ENCODE results near the gene C12orf76. TPM values are rescaled to one million over a fixed set of nuclear protein-coding genes. Genes with fewer than 3 reads are reported as not detected.

C12orf76 gene
- total and polyA plus RNA-seq, 2 of the 13 experiments (the other 11 are each of a cell fraction or from before 2014, with no cell fraction given): 15.8 to 38.4 TPM

DNA sequence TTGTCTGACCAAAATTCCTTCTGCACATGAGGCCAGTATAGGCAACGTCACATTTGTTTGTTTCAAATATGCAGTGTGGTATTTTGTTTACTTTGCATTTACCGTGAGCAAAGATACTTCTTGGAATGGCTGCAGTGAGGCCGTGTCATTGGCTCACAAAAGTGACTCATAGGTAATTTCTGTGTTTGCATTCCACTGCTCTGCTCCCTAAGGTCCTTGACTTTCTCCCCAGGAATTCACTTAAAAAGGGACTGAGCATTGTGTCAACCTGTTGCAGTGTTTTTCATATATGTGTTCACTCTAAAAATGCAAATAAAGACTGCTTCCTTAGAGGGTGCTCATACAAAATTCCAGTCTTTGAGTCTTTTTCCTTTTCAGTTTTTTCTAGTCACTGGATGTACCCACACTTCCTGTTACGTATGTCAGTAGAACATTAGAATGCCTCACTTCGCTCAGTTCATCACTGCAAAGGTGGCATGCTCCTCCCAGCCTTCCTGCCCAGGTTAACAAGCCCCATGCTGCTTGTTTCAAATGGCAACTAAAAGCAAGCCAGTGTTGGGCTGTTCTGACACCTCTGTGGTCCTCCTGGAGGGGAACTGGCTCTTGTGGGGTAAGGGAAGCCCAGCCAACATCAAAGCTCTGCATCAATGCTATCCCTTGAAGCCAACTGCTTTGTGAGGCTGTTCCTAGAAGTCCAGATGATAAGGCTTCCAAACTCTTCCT, 9.1 kb downstream of the C12orf76 start (continued):
- TF ChIP-seq PPARG (CRISPR knock-in tag; conservative IDR thresholded peaks at IDR 0.05) (peak; percentile 80), YY1 (IDR thresholded peaks at IDR 0.05; ENCODE audit: insufficient read depth, insufficient replicate concordance, low read depth, low read length) (no peak), RFX5 (IDR thresholded peaks at IDR 0.05; ENCODE audit: low read depth, low read length) (no peak; the same call in 1 of the 2 replicates), ZNF674 (CRISPR knock-in tag; IDR thresholded peaks at IDR 0.05; ENCODE audit: low read depth) (no peak), ZNF776 (CRISPR knock-in tag; IDR thresholded peaks at IDR 0.05) (no peak), SMARCC2 (IDR thresholded peaks at IDR 0.05) (no peak), SMC3 (IDR thresholded peaks at IDR 0.05; ENCODE audit: low read length) (no peak), ZNF766 (CRISPR knock-in tag; IDR thresholded peaks at IDR 0.05; ENCODE audit: borderline replicate concordance) (no peak), ZNF124 (CRISPR knock-in tag; IDR thresholded peaks at IDR 0.05) (no peak), ZNF614 (CRISPR knock-in tag; IDR thresholded peaks at IDR 0.05; ENCODE audit: borderline replicate concordance) (no peak), ZNF557 (CRISPR knock-in tag; IDR thresholded peaks at IDR 0.05) (no peak), GTF3A (CRISPR knock-in tag; conservative IDR thresholded peaks at IDR 0.05) (no peak), U2AF1 (optimal IDR thresholded peaks at IDR 0.05; ENCODE audit: low read depth, low read length) (no peak), ZNF839 (CRISPR knock-in tag; IDR thresholded peaks at IDR 0.05; ENCODE audit: borderline replicate concordance) (no peak), ZNF7 (CRISPR knock-in tag; IDR thresholded peaks at IDR 0.05) (no peak)
- TF ChIP-seq, protein P1, sequence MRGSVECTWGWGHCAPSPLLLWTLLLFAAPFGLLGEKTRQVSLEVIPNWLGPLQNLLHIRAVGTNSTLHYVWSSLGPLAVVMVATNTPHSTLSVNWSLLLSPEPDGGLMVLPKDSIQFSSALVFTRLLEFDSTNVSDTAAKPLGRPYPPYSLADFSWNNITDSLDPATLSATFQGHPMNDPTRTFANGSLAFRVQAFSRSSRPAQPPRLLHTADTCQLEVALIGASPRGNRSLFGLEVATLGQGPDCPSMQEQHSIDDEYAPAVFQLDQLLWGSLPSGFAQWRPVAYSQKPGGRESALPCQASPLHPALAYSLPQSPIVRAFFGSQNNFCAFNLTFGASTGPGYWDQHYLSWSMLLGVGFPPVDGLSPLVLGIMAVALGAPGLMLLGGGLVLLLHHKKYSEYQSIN (CRISPR knock-in tag; IDR thresholded peaks at IDR 0.05; ENCODE audit: borderline replicate concordance): no peak
- TF ChIP-seq, protein P2, sequence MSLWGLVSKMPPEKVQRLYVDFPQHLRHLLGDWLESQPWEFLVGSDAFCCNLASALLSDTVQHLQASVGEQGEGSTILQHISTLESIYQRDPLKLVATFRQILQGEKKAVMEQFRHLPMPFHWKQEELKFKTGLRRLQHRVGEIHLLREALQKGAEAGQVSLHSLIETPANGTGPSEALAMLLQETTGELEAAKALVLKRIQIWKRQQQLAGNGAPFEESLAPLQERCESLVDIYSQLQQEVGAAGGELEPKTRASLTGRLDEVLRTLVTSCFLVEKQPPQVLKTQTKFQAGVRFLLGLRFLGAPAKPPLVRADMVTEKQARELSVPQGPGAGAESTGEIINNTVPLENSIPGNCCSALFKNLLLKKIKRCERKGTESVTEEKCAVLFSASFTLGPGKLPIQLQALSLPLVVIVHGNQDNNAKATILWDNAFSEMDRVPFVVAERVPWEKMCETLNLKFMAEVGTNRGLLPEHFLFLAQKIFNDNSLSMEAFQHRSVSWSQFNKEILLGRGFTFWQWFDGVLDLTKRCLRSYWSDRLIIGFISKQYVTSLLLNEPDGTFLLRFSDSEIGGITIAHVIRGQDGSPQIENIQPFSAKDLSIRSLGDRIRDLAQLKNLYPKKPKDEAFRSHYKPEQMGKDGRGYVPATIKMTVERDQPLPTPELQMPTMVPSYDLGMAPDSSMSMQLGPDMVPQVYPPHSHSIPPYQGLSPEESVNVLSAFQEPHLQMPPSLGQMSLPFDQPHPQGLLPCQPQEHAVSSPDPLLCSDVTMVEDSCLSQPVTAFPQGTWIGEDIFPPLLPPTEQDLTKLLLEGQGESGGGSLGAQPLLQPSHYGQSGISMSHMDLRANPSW (CRISPR knock-in tag; IDR thresholded peaks at IDR 0.05; ENCODE audit: borderline replicate concordance): 0 out of 2 replicates have a peak, but pooled peaks have one; percentile 43
- TF ChIP-seq, protein P3, sequence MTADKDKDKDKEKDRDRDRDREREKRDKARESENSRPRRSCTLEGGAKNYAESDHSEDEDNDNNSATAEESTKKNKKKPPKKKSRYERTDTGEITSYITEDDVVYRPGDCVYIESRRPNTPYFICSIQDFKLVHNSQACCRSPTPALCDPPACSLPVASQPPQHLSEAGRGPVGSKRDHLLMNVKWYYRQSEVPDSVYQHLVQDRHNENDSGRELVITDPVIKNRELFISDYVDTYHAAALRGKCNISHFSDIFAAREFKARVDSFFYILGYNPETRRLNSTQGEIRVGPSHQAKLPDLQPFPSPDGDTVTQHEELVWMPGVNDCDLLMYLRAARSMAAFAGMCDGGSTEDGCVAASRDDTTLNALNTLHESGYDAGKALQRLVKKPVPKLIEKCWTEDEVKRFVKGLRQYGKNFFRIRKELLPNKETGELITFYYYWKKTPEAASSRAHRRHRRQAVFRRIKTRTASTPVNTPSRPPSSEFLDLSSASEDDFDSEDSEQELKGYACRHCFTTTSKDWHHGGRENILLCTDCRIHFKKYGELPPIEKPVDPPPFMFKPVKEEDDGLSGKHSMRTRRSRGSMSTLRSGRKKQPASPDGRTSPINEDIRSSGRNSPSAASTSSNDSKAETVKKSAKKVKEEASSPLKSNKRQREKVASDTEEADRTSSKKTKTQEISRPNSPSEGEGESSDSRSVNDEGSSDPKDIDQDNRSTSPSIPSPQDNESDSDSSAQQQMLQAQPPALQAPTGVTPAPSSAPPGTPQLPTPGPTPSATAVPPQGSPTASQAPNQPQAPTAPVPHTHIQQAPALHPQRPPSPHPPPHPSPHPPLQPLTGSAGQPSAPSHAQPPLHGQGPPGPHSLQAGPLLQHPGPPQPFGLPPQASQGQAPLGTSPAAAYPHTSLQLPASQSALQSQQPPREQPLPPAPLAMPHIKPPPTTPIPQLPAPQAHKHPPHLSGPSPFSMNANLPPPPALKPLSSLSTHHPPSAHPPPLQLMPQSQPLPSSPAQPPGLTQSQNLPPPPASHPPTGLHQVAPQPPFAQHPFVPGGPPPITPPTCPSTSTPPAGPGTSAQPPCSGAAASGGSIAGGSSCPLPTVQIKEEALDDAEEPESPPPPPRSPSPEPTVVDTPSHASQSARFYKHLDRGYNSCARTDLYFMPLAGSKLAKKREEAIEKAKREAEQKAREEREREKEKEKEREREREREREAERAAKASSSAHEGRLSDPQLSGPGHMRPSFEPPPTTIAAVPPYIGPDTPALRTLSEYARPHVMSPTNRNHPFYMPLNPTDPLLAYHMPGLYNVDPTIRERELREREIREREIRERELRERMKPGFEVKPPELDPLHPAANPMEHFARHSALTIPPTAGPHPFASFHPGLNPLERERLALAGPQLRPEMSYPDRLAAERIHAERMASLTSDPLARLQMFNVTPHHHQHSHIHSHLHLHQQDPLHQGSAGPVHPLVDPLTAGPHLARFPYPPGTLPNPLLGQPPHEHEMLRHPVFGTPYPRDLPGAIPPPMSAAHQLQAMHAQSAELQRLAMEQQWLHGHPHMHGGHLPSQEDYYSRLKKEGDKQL (CRISPR knock-in tag; IDR thresholded peaks at IDR 0.05; ENCODE audit: low read depth): peak; percentile 51; the same call in 1 of the 2 replicates
- TF ChIP-seq, protein P4, sequence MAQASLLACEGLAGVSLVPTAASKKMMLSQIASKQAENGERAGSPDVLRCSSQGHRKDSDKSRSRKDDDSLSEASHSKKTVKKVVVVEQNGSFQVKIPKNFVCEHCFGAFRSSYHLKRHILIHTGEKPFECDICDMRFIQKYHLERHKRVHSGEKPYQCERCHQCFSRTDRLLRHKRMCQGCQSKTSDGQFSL (CRISPR knock-in tag; IDR thresholded peaks at IDR 0.05): no peak

Measured in HepG2 (cell line).